ENCODE results near the gene TNS3.

The TNS3 gene

DNA sequence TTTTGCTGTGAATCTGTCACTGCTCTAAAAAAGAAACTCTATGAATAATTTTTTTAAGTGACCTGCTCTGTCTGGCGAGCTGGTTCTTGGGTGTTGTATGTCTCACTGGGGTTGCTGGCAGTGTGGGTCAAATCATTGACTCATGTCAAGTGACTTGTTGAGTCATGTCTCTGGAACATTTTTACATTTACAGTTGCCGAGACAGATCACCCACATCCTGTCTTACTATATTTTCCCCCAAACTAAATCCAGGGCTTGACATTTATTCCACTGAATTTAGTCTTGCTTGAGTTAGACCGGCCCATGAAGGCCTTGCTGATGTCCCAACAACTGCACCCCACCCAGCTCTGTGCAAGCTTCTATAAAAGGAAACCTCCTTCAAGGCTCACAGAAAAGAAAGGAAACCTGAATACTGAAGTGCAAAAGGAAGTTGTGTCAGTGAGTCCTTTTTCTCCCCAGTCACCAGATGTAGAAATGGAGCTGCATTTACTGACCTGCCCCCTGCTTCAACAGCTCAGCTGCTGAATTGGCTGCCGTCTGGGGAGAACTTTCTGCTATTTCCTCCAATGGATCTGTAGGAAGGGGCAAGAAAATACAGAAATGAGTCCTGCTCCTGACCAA lies 290.3 kb downstream of the TNS3 start:
- no peaks in the 10 kb centered on the region for H3K9me3 ChIP-seq (ENCODE audit: control insufficient read depth, insufficient read depth, low read length)
- H3K4me3 ChIP-seq (ENCODE audit: low read length) = peak overlapping the region; percentile 29
- no peaks in the 10 kb centered on the region for H3K79me2 ChIP-seq (ENCODE audit: control insufficient read depth, low read length)
- H4K20me1 ChIP-seq (ENCODE audit: control insufficient read depth, insufficient read depth, low read depth, low read length) = no peaks in the 10 kb centered on the region
- peak overlapping the region; percentile 48 for H3K27ac ChIP-seq (ENCODE audit: low read depth, low read length)
- H3K27me3 ChIP-seq (ENCODE audit: control insufficient read depth, low read length) = no peaks in the 10 kb centered on the region
- H3F3A ChIP-seq (ENCODE audit: control insufficient read depth, insufficient read depth) = peaks cover 11% of the 10 kb centered on the region; the same call in 1 of the 2 replicates
- no peaks in the 10 kb centered on the region for H3K9me2 ChIP-seq (replicated peaks; ENCODE audit: control insufficient read depth, low read length)
- peaks cover 23% of the 10 kb centered on the region for H3K4me1 ChIP-seq (ENCODE audit: control insufficient read depth, low read length)
- no peak for TF ChIP-seq EZH2phosphoT487 (IDR thresholded peaks at IDR 0.05; ENCODE audit: borderline replicate concordance, low read length)
- TF ChIP-seq, protein P1, sequence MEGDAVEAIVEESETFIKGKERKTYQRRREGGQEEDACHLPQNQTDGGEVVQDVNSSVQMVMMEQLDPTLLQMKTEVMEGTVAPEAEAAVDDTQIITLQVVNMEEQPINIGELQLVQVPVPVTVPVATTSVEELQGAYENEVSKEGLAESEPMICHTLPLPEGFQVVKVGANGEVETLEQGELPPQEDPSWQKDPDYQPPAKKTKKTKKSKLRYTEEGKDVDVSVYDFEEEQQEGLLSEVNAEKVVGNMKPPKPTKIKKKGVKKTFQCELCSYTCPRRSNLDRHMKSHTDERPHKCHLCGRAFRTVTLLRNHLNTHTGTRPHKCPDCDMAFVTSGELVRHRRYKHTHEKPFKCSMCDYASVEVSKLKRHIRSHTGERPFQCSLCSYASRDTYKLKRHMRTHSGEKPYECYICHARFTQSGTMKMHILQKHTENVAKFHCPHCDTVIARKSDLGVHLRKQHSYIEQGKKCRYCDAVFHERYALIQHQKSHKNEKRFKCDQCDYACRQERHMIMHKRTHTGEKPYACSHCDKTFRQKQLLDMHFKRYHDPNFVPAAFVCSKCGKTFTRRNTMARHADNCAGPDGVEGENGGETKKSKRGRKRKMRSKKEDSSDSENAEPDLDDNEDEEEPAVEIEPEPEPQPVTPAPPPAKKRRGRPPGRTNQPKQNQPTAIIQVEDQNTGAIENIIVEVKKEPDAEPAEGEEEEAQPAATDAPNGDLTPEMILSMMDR (IDR thresholded peaks at IDR 0.05; ENCODE audit: low read depth, low read length, poor library complexity, severe bottlenecking) = no peak
- peak overlapping the region; percentile 56 for H3K4me2 ChIP-seq (ENCODE audit: low read length)
- H3K36me3 ChIP-seq (ENCODE audit: control insufficient read depth, low read length) = peaks cover 3% of the 10 kb centered on the region; the same call in 1 of the 2 replicates

DNA sequence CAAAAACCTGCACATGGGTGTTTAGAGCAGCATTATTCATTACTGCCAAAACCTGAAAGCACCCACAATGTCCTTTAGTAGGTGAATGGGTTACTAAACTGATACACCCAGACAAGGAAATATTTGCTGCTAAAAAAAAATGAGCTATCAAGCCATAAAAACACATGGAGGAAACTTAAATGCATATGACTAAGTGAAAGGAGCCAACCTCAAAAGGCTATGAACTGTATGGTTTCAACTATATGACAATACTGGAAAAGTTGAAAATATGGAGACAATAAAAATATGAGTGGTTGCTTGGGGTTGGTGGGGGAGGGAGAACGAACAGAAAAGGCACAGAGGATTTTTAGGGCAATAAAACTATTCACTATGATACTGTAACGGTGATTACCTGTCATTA lies 291.0 kb downstream of the TNS3 start:
- Histone ChIP-seq H3K4me1 (ENCODE audit: control insufficient read depth, low read length) (peaks cover 23% of the 10 kb centered on the region), H3K27ac (ENCODE audit: low read depth, low read length) (peak overlapping the region; percentile 48), H3K9me2 (replicated peaks; ENCODE audit: control insufficient read depth, low read length) (no peaks in the 10 kb centered on the region), H3K79me2 (ENCODE audit: control insufficient read depth, low read length) (no peaks in the 10 kb centered on the region), H4K20me1 (ENCODE audit: control insufficient read depth, insufficient read depth, low read depth, low read length) (no peaks in the 10 kb centered on the region), H3K4me2 (ENCODE audit: low read length) (peak overlapping the region; percentile 56), H3K36me3 (ENCODE audit: control insufficient read depth, low read length) (peaks cover 3% of the 10 kb centered on the region; the same call in 1 of the 2 replicates), H3K9me3 (ENCODE audit: control insufficient read depth, insufficient read depth, low read length) (no peaks in the 10 kb centered on the region), H3K27me3 (ENCODE audit: control insufficient read depth, low read length) (no peaks in the 10 kb centered on the region), H3K4me3 (ENCODE audit: low read length) (0 out of 2 replicates have a peak overlapping the region, but pooled peaks have one; percentile 29), H3F3A (ENCODE audit: control insufficient read depth, insufficient read depth) (peaks cover 11% of the 10 kb centered on the region; the same call in 1 of the 2 replicates)
- TF ChIP-seq, protein P1 (IDR thresholded peaks at IDR 0.05; ENCODE audit: low read depth, low read length, poor library complexity, severe bottlenecking) = no peak
- TF ChIP-seq EZH2phosphoT487 (IDR thresholded peaks at IDR 0.05; ENCODE audit: borderline replicate concordance, low read length) = no peak

DNA sequence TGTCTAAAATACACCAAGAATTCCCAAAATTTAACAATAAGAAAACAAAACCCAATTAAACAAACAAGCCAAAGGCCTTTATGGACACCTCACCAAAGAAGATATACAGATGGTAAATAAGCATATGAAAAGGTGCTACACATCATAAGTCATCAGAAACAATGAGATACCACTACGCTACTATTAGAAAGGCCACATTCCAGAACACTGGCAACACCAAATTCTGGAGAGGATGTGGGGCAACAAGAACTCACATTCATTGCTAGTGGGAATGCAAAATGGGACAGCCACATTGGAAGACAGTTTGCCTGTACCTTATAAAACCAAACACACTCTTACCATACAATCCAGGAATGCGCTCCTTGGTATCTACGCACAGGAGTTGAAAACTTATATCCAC lies 291.4 kb downstream of the TNS3 start:
- Histone ChIP-seq H3K36me3 (ENCODE audit: control insufficient read depth, low read length) (peaks cover 3% of the 10 kb centered on the region; the same call in 1 of the 2 replicates), H3K4me3 (ENCODE audit: low read length) (no peak overlapping the region), H3K4me2 (ENCODE audit: low read length) (no peak overlapping the region; the same call in 1 of the 2 replicates)

More for the DNA sequence above, 291.4 kb downstream of the TNS3 start:
- Histone ChIP-seq H4K20me1 (ENCODE audit: control insufficient read depth, insufficient read depth, low read depth, low read length) (no peaks in the 10 kb centered on the region), H3F3A (ENCODE audit: control insufficient read depth, insufficient read depth) (peaks cover 11% of the 10 kb centered on the region; the same call in 1 of the 2 replicates), H3K4me1 (ENCODE audit: control insufficient read depth, low read length) (peaks cover 23% of the 10 kb centered on the region), H3K79me2 (ENCODE audit: control insufficient read depth, low read length) (no peaks in the 10 kb centered on the region), H3K27me3 (ENCODE audit: control insufficient read depth, low read length) (no peaks in the 10 kb centered on the region), H3K9me2 (replicated peaks; ENCODE audit: control insufficient read depth, low read length) (no peaks in the 10 kb centered on the region), H3K27ac (ENCODE audit: low read depth, low read length) (no peak overlapping the region), H3K9me3 (ENCODE audit: control insufficient read depth, insufficient read depth, low read length) (no peaks in the 10 kb centered on the region; the same call in 1 of the 2 replicates)
- TF ChIP-seq, protein P1 (IDR thresholded peaks at IDR 0.05; ENCODE audit: low read depth, low read length, poor library complexity, severe bottlenecking) = no peak
- no peak for TF ChIP-seq EZH2phosphoT487 (IDR thresholded peaks at IDR 0.05; ENCODE audit: borderline replicate concordance, low read length)

Data from DOHH2 (cell line).